H1 (cell line): ENCODE measurements around the gene CACNA1D. TPM values are rescaled to one million over a fixed set of nuclear protein-coding genes. Genes with fewer than 3 reads are reported as not detected.

Experiments used
- CHD1 ChIP-seq: IDR thresholded peaks from 2 replicates; pipeline ENCODE4 v1.6.1; 2012; ENCODE audit warnings: low read depth, low read length, improper control_type of control experiment
- JUN ChIP-seq: IDR thresholded peaks from 2 replicates; pipeline ENCODE4 v1.6.1; 2011; ENCODE audit warnings: low read depth, mild to moderate bottlenecking, improper control_type of control experiment, low read length
- polyA plus RNA-seq, 7 experiments: library from polyadenylated mRNA; depleted of rRNA in 3 of 7; stranded (reverse) in 5 of 7; unstranded in 2 of 7; fragments of >200 nt in 5 of 7; fragments of 200-250 nt in 2 of 7; gene quantifications; 1 replicate in 5 of 7; 2 replicates in 1 of 7; 4 replicates in 1 of 7; pipeline versions ENCODE4 v1.2.1 to v1.2.3, GENCODE V29; 2011 to 2013; ENCODE audit warnings: missing spikeins in 2 of 7, mixed read lengths in 2 of 7
- total RNA-seq: library from RNA; stranded (reverse); fragmentation: NEBNext Ultra II Directional; extraction: Animal tissue kit (Norgen Biotek cat#: 25700); gene quantifications from 2 replicates; pipeline ENCODE4 v1.2.1, GENCODE V29; 2021

Gene CACNA1D
- total and polyA plus RNA-seq, 2 of the 8 experiments (the other 6 are each of a cell fraction or from before 2014, with no cell fraction given), result 2.0 to 2.9 TPM

DNA sequence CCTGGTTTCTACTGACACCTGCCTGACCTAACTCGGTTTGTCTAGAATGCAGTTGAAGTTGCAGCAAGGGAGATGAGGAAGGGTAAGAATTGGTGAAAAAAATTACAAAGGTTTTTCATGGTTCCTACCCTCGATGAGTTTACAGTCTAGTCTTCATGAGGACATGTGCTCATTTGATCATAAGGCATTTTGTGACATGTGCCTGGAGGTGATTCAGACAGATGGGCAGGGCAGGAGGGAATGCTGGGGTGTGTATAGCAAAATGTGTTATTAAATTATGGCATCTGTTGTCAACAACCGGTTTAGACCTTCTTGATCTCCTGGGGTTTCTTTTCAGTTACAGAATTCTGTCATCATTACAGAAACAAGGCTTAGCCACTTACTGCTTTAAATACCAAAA lies 101.2 kb downstream of the CACNA1D start (continued):
- TF ChIP-seq CHD1 (no peak), JUN (no peak)
